ENCODE measurements around the gene PPIP5K1.

The PPIP5K1 gene

DNA sequence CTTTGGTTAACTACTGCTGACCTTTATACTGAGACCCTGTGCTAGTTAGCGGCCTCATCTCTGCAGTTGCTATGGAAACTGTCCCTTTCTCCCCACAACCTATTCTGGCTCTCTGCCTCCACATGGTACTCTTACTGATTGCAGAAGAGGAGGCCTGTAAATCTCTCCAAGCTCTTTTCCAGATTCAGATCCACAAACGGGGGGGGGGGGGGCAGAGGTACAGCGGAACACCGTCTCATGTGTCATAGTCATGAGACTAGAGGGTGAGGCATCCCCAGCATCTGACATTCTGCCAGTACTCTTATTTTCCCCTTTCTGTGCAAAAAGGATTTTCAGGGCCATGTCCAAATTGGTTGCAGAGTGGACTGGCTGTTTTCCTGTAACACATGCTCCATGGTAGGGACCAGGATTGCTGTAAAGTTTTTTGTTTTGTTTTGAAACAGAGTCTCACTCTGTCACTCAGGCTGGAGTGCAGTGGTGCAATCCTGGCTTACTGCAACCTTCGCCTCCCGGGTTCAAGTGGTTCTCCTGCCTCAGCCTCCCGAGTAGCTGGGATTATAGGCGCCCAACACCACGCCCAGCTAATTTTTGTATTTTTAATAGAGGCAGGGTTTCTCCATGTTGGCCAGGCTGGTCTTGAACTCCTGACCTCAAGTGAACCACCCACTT lies 80.9 kb downstream of the PPIP5K1 start:
- TF ChIP-seq GATA3 (IDR thresholded peaks at IDR 0.05; ENCODE audit: low read depth, low read length) (no peak), GATA2 (IDR thresholded peaks at IDR 0.05; ENCODE audit: low read depth, low read length) (no peak)

DNA sequence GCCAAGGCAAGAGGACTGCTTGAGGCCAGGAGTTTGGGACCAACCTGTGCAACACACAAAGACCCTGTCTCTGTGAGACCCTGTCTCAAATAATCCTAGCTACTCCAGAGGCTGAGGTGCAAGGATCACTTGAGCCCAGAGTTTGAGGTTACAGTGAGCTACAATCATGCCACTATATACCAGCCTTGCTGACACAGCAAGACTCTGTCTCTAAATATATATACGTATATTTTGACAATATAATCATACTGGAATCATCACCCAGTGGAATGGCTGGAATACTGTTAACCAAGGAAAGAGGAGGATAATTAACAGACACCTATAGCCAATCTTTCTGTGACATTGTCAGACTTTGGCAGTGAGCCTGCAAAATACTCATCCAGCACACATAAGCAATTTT lies 81.6 kb downstream of the PPIP5K1 start:
- TF ChIP-seq GATA3 (IDR thresholded peaks at IDR 0.05; ENCODE audit: low read depth, low read length) (no peak), GATA2 (IDR thresholded peaks at IDR 0.05; ENCODE audit: low read depth, low read length) (no peak)

DNA sequence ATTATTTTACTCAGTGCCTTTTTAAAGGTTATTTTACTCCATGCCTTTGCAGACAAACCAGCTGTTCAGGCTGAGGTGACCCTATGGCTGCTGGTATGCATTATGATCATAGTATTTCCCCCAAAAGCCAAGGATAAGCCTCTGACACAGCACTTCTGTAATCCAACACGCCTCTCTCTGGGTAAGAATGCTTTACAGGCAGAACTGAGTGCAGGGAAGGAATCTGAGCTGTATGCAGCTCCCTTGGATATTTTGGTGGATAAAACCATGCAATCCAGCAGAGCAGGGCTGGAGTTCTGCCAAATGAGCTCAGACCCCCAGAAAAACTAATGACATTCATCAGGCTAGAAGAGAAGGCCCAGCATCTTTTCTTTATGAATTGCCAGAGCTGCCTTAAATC lies 84.3 kb downstream of the PPIP5K1 start:
- no peak for TF ChIP-seq GATA2 (IDR thresholded peaks at IDR 0.05; ENCODE audit: low read depth, low read length)
- TF ChIP-seq GATA3 (IDR thresholded peaks at IDR 0.05; ENCODE audit: low read depth, low read length), result no peak

DNA sequence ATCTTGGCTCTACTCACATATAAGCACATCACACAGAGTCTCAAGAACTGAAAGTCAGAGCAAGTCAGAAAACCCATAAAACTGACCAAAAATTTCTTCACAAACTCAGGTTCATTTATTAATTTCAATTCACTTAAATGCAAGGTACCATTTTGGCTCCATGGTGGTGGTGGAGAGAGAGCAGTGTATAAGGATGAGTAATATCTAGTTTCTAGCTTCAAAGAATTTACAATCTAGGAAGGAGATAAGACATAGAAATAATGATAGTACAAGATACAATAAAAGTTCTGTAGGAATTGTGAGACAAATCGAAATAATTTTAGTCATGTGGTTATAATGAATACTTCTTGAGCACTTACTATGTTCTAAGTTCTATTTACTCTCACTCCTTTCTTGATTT lies 90.4 kb downstream of the PPIP5K1 start:
- TF ChIP-seq GATA2 (IDR thresholded peaks at IDR 0.05; ENCODE audit: low read depth, low read length) (no peak), GATA3 (IDR thresholded peaks at IDR 0.05; ENCODE audit: low read depth, low read length) (no peak)

DNA sequence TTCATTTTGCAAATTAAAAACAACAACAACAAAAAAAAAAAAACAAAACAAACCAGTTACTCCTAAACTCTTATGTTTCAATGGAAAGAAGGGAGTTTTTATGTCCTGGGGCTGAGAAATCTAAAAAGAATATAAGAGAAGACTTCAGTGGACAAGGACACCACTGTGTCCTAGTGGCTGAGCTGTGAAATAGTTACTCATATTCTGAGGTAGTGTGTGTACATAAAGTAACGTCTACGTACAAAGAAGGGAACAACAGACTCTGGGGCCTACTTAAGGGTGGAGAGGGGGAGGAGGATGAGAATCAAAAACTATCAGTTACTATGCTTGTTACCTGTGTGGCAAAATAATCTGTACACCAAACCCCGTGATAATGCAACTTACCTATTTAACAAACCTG lies 91.0 kb downstream of the PPIP5K1 start:
- TF ChIP-seq GATA3 (IDR thresholded peaks at IDR 0.05; ENCODE audit: low read depth, low read length), result no peak
- no peak for TF ChIP-seq GATA2 (IDR thresholded peaks at IDR 0.05; ENCODE audit: low read depth, low read length)

DNA sequence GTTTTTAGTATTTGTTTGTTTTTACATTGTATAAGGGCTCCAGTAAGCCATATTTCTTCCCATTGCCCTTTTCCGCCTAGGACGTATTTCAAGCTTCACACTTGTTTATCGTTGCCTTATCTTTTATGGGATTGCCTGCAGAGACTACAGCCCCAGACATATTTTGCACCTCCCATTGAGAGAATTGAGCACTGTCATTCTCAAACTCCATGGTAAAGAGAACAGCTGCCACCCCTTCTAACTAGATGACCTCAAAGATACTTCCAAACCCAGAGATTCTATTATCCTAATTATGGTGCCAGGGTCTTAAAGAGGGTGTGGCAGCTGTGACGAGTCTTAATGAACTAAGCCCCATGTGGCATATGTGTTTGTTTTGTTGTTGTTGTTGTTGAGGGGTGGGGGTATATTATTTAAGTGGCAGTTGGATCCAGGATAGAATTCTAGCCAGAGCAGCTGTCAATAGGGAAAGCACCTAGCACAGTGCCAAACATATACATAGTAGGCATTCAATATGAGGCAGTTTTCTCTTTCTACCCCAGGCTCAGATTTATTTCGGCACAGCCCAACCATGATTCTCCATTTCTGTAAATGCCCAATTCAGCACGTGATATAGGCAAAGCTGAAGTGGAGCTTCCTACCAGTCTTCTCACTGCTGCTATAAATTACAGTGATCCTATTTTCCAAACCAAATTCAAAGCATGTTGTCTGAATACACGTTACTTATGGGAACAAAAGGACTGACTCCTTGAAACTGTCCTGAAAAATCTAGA lies 96.1 kb downstream of the PPIP5K1 start:
- TF ChIP-seq GATA3 (IDR thresholded peaks at IDR 0.05; ENCODE audit: low read depth, low read length) (no peak), GATA2 (IDR thresholded peaks at IDR 0.05; ENCODE audit: low read depth, low read length) (no peak)

DNA sequence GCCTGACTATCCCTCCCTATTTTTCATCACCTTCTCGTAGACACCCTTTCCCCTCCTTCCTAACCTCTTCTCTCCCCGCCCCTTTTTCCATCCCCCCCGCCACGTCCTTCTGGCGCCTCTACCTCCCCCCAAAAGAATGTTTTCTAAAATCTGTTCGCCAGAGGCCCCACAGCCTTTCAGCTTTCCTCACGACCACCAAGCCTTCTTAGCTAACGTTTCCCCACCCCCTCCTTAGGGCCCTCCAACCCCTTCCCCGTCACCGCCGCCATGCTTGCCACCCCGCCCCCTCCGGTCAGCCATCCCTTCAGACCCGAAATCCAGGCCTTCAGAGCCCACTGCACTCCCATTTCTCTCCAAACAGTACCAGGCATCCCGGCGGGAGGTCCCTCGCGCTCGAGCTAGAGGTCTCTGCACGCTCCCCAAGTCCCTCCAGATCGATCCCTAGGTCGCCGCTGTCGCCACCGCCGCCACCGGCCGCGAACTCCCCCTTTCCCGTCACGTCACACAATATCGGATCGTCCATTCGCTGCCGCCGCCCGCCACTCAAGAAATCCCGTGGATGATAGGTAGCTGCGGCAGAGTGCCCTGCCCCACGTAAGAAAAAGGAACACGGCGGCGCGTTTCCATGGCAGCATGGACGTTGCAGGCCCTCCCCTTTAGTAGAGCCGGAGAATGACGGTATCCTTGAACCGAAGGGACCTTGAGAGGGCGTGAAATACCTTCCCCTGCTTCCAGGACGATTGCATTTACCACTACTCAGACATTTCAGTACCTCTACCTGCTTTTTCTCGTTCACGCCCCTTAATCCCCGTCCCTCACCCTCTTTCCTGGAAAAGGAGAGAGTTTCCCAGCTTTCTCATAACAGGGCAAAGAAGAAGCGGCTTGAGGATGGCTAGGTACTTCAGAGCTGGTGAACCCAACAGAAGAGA lies 97.1 kb downstream of the PPIP5K1 start, which contains the start of gene TP53BP1:
Gene TP53BP1, minus strand, starts transcription at position 484 of the 929 bp plus-strand sequence. Its CDS starts 113 bp downstream, at position 371.
- TF ChIP-seq GATA2 (IDR thresholded peaks at IDR 0.05; ENCODE audit: low read depth, low read length), result no peak
- no peak for TF ChIP-seq GATA3 (IDR thresholded peaks at IDR 0.05; ENCODE audit: low read depth, low read length)

DNA sequence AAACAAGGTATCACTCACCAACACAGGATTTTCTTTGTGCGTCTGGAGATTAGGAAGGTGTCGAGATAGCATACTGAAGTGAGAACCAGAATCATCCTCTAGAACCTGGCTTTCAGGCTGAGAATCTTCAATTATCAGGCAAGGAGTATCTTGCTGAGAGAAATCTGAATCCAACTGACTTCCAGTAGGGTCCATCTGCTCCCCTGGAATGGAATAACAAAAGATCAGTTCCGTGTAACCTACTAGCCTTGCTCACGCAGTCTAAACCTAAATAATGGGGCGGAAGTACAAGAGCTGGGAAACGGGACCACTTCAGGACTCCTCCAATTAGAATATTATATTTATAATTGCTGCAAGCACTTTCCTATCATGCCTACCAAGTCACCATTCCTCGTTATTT lies 97.7 kb downstream of the PPIP5K1 start:
- TF ChIP-seq GATA3 (IDR thresholded peaks at IDR 0.05; ENCODE audit: low read depth, low read length) (no peak), GATA2 (IDR thresholded peaks at IDR 0.05; ENCODE audit: low read depth, low read length) (no peak)

DNA sequence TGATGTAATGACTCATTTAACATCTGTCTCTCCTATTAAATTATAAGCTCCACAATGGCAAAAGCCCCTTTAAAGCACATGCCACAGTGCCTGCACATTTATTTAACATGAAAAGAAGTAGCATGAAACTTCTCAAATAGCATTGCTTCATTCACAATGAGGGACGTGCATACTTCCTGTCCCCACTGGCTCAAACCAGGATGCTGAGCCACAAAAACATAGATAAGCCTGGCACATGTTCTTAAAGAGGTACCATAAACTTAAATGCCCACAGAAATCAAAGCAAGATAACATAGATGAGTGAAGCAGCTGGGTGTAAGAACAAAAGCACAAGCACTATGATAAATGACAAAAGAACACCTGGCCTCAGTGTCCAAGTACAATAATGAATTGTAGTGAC lies 100.8 kb downstream of the PPIP5K1 start:
- TF ChIP-seq GATA3 (IDR thresholded peaks at IDR 0.05; ENCODE audit: low read depth, low read length) (no peak), GATA2 (IDR thresholded peaks at IDR 0.05; ENCODE audit: low read depth, low read length) (no peak)

DNA sequence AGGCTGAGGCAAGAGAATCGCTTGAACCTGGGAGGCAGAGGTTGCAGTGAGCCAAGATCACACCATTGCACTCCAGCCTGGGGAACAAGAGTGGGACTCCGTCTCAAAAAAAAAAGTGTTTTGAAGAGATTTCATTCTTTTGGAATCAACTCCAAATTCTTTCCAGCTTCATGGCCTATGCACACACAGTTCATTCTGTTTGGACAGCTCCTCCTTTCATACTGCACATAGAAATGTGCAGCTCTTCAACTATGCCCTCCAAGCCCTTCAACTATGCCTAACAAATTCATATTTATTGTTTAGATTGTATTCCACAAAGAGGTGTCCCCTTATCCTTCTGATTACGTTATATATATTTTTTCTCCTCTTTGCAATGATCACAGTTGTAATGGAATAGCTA lies 101.2 kb downstream of the PPIP5K1 start:
- TF ChIP-seq GATA2 (IDR thresholded peaks at IDR 0.05; ENCODE audit: low read depth, low read length), result no peak
- TF ChIP-seq GATA3 (IDR thresholded peaks at IDR 0.05; ENCODE audit: low read depth, low read length), result no peak

DNA sequence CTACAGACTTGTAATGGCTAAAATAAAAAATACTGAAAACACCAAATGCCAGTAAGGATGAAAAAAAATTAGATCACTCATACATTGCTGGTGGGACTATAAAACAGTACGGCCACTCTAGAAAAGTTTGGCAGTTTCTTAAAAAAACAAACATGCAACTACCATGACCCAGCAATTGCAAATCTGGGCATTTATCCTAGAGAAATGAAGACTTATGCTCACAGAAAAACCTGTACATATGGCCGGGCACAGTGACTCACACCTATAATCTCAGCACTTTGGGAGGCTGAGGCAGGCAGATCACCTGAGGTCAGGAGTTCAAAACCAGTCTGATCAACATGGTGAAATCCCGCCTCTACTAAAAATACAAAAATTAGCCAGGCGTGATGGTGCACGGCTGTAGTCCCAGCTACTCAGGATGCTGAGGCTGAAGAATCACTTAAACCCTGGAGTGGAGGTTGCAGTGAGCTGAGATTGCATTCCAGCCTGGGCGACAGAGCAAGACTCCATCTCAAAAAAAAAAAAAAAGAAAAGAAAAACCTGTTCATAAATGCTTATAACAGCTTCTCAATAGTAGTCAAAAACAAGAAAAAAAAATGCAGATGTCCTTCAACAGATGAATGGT lies 102.6 kb downstream of the PPIP5K1 start:
- TF ChIP-seq GATA2 (IDR thresholded peaks at IDR 0.05; ENCODE audit: low read depth, low read length) (no peak), GATA3 (IDR thresholded peaks at IDR 0.05; ENCODE audit: low read depth, low read length) (no peak)

DNA sequence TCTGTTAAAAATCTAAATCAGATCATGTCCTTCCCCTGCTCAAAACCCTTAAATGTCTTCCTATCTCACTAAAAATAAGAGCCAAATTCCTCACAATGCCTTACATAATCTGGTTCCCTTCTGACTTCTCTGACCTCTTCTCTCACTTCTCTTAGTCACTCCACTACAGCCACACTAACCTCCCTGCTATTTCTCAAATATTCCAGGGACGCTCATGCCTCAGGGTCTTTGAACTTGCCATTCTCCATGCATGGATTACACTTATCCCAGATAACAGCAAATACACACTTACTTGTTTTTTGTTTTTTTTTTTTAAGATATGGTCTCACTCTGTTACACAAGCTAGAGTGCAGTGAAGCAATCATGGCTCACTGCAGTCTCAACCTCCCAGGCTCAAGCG lies 105.6 kb downstream of the PPIP5K1 start:
- TF ChIP-seq GATA2 (IDR thresholded peaks at IDR 0.05; ENCODE audit: low read depth, low read length) (no peak), GATA3 (IDR thresholded peaks at IDR 0.05; ENCODE audit: low read depth, low read length) (no peak)

Measured in SH-SY5Y (cell line).